ENCODE results near the gene GEMIN5.
"Not testable (repeated sequence)": the region's sequence is repeated elsewhere in the genome, so short reads cannot be mapped to it uniquely, and the experiment has no call there.

Gene GEMIN5

GRCh38 chr5:154937718-154938466 lies at the start of gene GEMIN5:
Gene GEMIN5, minus strand, starts transcription at chr5:154938211. Its CDS starts 78 bp downstream, at chr5:154938133.
- peak; percentile 60 for DNase-seq

GRCh38 chr5:154986151-154986550 lies 48.1 kb upstream of the GEMIN5 start:
- no peak for DNase-seq

- DNase-seq = no peak
Observed at GRCh38 chr5:154984946-154985516, 47.0 kb upstream of the GEMIN5 start.

GRCh38 chr5:154978294-154978693 lies 40.3 kb upstream of the GEMIN5 start:
- not testable (repeated sequence) for DNase-seq

GRCh38 chr5:154977409-154977808 lies 39.4 kb upstream of the GEMIN5 start:
- DNase-seq = no peak

GRCh38 chr5:154976082-154976481 lies 38.1 kb upstream of the GEMIN5 start:
- DNase-seq = not testable (repeated sequence)

- peak; percentile 35 for DNase-seq
Observed at GRCh38 chr5:154972476-154973080, 34.6 kb upstream of the GEMIN5 start.

GRCh38 chr5:154971501-154971900 lies 33.5 kb upstream of the GEMIN5 start:
- no peak for DNase-seq

- DNase-seq = no peak
Observed at GRCh38 chr5:154970759-154971158, 32.7 kb upstream of the GEMIN5 start.

- DNase-seq = no peak
Observed at GRCh38 chr5:154968953-154969352, 30.9 kb upstream of the GEMIN5 start.

GRCh38 chr5:154967421-154968024 lies 29.5 kb upstream of the GEMIN5 start:
- DNase-seq = no peak

- DNase-seq = no peak
Observed at GRCh38 chr5:154966874-154967273, 28.9 kb upstream of the GEMIN5 start.

- DNase-seq = no peak
Observed at GRCh38 chr5:154966081-154966841, 28.2 kb upstream of the GEMIN5 start.

GRCh38 chr5:154962494-154962893 lies 24.5 kb upstream of the GEMIN5 start:
- DNase-seq = no peak

GRCh38 chr5:154956712-154957111 lies 18.7 kb upstream of the GEMIN5 start:
- no peak for DNase-seq

GRCh38 chr5:154949781-154950180 lies 11.8 kb upstream of the GEMIN5 start:
- DNase-seq = no peak

GRCh38 chr5:154948313-154948712 lies 10.3 kb upstream of the GEMIN5 start:
- no peak for DNase-seq

- DNase-seq = no peak
Observed at GRCh38 chr5:154947778-154948177, 9.8 kb upstream of the GEMIN5 start.

- peak; percentile 24 for DNase-seq
Observed at GRCh38 chr5:154945695-154946301, 7.8 kb upstream of the GEMIN5 start.

GRCh38 chr5:154944716-154945115 lies 6.7 kb upstream of the GEMIN5 start:
- DNase-seq = no peak

- no peak for DNase-seq
Observed at GRCh38 chr5:154943527-154943926, 5.5 kb upstream of the GEMIN5 start.

- peak; percentile 87 for DNase-seq
Observed at GRCh38 chr5:154940772-154941620, 3.0 kb upstream of the GEMIN5 start, which contains the start of gene MRPL22. Gene MRPL22, plus strand, starts transcription at chr5:154941073. Its CDS starts 38 bp downstream, at chr5:154941111.
